ENCODE data around the gene NEU3. TPM values are rescaled to one million over a fixed set of nuclear protein-coding genes. Genes with fewer than 3 reads are reported as not detected.
A peak's percentile ranks its signal among the peaks of the same experiment; 100 is the strongest.
"Not testable (repeated sequence)": the region's sequence is repeated elsewhere in the genome, so short reads cannot be mapped to it uniquely, and the experiment has no call there.

The NEU3 gene
- polyA plus RNA-seq, 3 donors: 9.3 to 9.4 (median 9.3) TPM

- no peak for DNase-seq (ENCODE audit: low read depth in 3 of 3, low spot score in 2 of 3)
These were observed 39.6 kb downstream of the NEU3 start for GRCh38 chr11:75028321-75028720.

- no peak for DNase-seq (ENCODE audit: low read depth in 3 of 3, low spot score in 2 of 3)
These were observed 40.0 kb downstream of the NEU3 start for GRCh38 chr11:75028724-75029123.

GRCh38 chr11:75029836-75030631 lies 41.3 kb downstream of the NEU3 start:
- DNase-seq (ENCODE audit: low read depth in 3 of 3, low spot score in 2 of 3): no peak

- DNase-seq (ENCODE audit: low read depth in 3 of 3, low spot score in 2 of 3): no peak
These were observed 42.6 kb downstream of the NEU3 start for GRCh38 chr11:75031224-75031753.

GRCh38 chr11:75031771-75032549 lies 43.2 kb downstream of the NEU3 start:
- DNase-seq (ENCODE audit: low read depth in 3 of 3, low spot score in 2 of 3): peak in 1 of 3 donors; percentile 10

GRCh38 chr11:75032550-75032935 lies 43.8 kb downstream of the NEU3 start:
- DNase-seq (ENCODE audit: low read depth in 3 of 3, low spot score in 2 of 3): no peak

GRCh38 chr11:75033916-75034315 lies 45.2 kb downstream of the NEU3 start:
- no peak for DNase-seq (ENCODE audit: low read depth in 3 of 3, low spot score in 2 of 3)

GRCh38 chr11:75035256-75035655 lies 46.5 kb downstream of the NEU3 start:
- no peak for DNase-seq (ENCODE audit: low read depth in 3 of 3, low spot score in 2 of 3)

GRCh38 chr11:75035911-75036565 lies 47.3 kb downstream of the NEU3 start:
- DNase-seq (ENCODE audit: low read depth in 3 of 3, low spot score in 2 of 3): no peak

GRCh38 chr11:75040167-75040770 lies 51.5 kb downstream of the NEU3 start:
- DNase-seq (ENCODE audit: low read depth in 3 of 3, low spot score in 2 of 3): no peak

- no peak for DNase-seq (ENCODE audit: low read depth in 3 of 3, low spot score in 2 of 3)
These were observed 52.5 kb downstream of the NEU3 start for GRCh38 chr11:75041263-75041662.

GRCh38 chr11:75041821-75042220 lies 53.1 kb downstream of the NEU3 start:
- DNase-seq (ENCODE audit: low read depth in 3 of 3, low spot score in 2 of 3): not testable (repeated sequence)

- DNase-seq (ENCODE audit: low read depth in 3 of 3, low spot score in 2 of 3): not testable (repeated sequence)
These were observed 55.8 kb downstream of the NEU3 start for GRCh38 chr11:75044381-75045170.

- DNase-seq (ENCODE audit: low read depth in 3 of 3, low spot score in 2 of 3): not testable (repeated sequence)
These were observed 57.9 kb downstream of the NEU3 start for GRCh38 chr11:75046668-75047067.

GRCh38 chr11:75047191-75047590 lies 58.5 kb downstream of the NEU3 start:
- no peak for DNase-seq (ENCODE audit: low read depth in 3 of 3, low spot score in 2 of 3)

- not testable (repeated sequence) for DNase-seq (ENCODE audit: low read depth in 3 of 3, low spot score in 2 of 3)
These were observed 61.0 kb downstream of the NEU3 start for GRCh38 chr11:75049501-75050266.

GRCh38 chr11:75050516-75050915 lies 61.8 kb downstream of the NEU3 start:
- no peak for DNase-seq (ENCODE audit: low read depth in 3 of 3, low spot score in 2 of 3)

GRCh38 chr11:75051043-75051442 lies 62.3 kb downstream of the NEU3 start:
- DNase-seq (ENCODE audit: low read depth in 3 of 3, low spot score in 2 of 3): no peak

- DNase-seq (ENCODE audit: low read depth in 3 of 3, low spot score in 2 of 3): no peak
These were observed 63.7 kb downstream of the NEU3 start for GRCh38 chr11:75052457-75052856.
